Smooth muscle cell (in vitro differentiated cells): ENCODE data around the gene ATP8B1. TPM values are rescaled to one million over a fixed set of nuclear protein-coding genes. Genes with fewer than 3 reads are reported as not detected.

Experiments
- DNase-seq: peaks from one replicate; lab custom pipeline; 2025; ENCODE audit not compliant: unreplicated experiment; lab: John Stamatoyannopoulos, UW
- H2AFZ ChIP-seq: fragments of 200-600 bp; sonication (generic); 2 replicates; pipeline ENCODE4 v1.6.0; 2016; ENCODE audit warnings: antibody characterized with exemption, low read depth, mild to moderate bottlenecking
- H3F3A ChIP-seq: fragments of 200-600 bp; sonication (generic); 2 replicates; pipeline ENCODE4 v1.6.0; 2017; ENCODE audit warnings: antibody characterized with exemption, low read depth
- H3K27ac ChIP-seq: fragments of 200-600 bp; sonication (generic); 2 replicates; pipeline ENCODE4 v1.5.1; 2016; ENCODE audit warnings: low read depth, mild to moderate bottlenecking
- H3K27me3 ChIP-seq: fragments of 200-600 bp; sonication (generic); 2 replicates; pipeline ENCODE4 v1.6.1; 2016; ENCODE audit warnings: low read depth, mild to moderate bottlenecking
- H3K36me3 ChIP-seq: fragments of 200-600 bp; sonication (generic); 2 replicates; pipeline ENCODE4 v1.5.1; 2016; ENCODE audit warnings: low read depth
- H3K4me1 ChIP-seq: fragments of 200-600 bp; sonication (generic); 2 replicates; pipeline ENCODE4 v1.5.1; 2016; ENCODE audit warnings: low read depth
- H3K4me2 ChIP-seq: fragments of 200-600 bp; sonication (generic); 2 replicates; pipeline ENCODE4 v1.6.0; 2016; ENCODE audit warnings: mild to moderate bottlenecking
- H3K4me3 ChIP-seq: fragments of 200-600 bp; sonication (generic); 2 replicates; pipeline ENCODE4 v1.5.1; 2016; ENCODE audit warnings: mild to moderate bottlenecking
- H3K79me2 ChIP-seq: fragments of 200-600 bp; sonication (generic); 2 replicates; pipeline ENCODE4 v1.6.0; 2016; ENCODE audit warnings: low read depth, mild to moderate bottlenecking
- H3K9ac ChIP-seq: fragments of 200-600 bp; sonication (generic); 2 replicates; pipeline ENCODE4 v1.6.0; 2016; ENCODE audit warnings: low read depth
- H3K9me3 ChIP-seq: fragments of 200-600 bp; sonication (generic); replicated peaks from 2 replicates; pipeline ENCODE4 v1.5.1; 2016; ENCODE audit warnings: low read depth
- H4K20me1 ChIP-seq: fragments of 200-600 bp; sonication (generic); 2 replicates; pipeline ENCODE4 v1.6.0; 2016; ENCODE audit warnings: low read depth
- CTCF ChIP-seq: fragments of 200-600 bp; sonication (generic); IDR thresholded peaks from 2 replicates; pipeline ENCODE4 v1.5.1; 2017; ENCODE audit warnings: borderline replicate concordance, mild to moderate bottlenecking, antibody characterized with exemption; ENCODE audit not compliant: insufficient read depth, poor library complexity, severe bottlenecking
- WGBS: methylation state at CpG from one replicate; pipeline ENCODE4 v1.1.7; 2016; ENCODE audit warnings: low lambda C conversion rate; 5-methylcytosine and 5-hydroxymethylcytosine counted together
- polyA plus RNA-seq: library from polyadenylated mRNA; unstranded; fragments of >200 nt; fragmentation: Nextera tagmentation; extraction: Ambion mirVana; gene quantifications from 2 replicates; pipeline ENCODE4 v1.2.1, GENCODE V29; 2016
- total RNA-seq: library from RNA; depleted of rRNA; stranded (reverse); fragments of >200 nt; gene quantifications from 2 replicates; pipeline ENCODE4 v1.2.3, GENCODE V29; 2014

The ATP8B1 gene
- total and polyA plus RNA-seq, 2 experiments from 2014 or later, result 1.1 to 6.1 TPM

- DNase-seq, result no peak
- no peak overlapping the region for H2AFZ ChIP-seq
- no peaks in the 10 kb centered on the region for H3K79me2 ChIP-seq
- WGBS, result 87% methylated on average over 1 of the region's 1 CpG
- no peaks in the 10 kb centered on the region for H3K27me3 ChIP-seq
- no peak overlapping the region for H3K4me3 ChIP-seq
- no peaks in the 10 kb centered on the region for H3K36me3 ChIP-seq
- no peaks in the 10 kb centered on the region for H3K4me1 ChIP-seq
- H3F3A ChIP-seq, result no peaks in the 10 kb centered on the region
- no peak overlapping the region for H3K9ac ChIP-seq
- H3K27ac ChIP-seq, result no peak overlapping the region
- H3K4me2 ChIP-seq, result no peak overlapping the region
- no peak for TF ChIP-seq CTCF
- no peaks in the 10 kb centered on the region for H4K20me1 ChIP-seq
- H3K9me3 ChIP-seq, result no peaks in the 10 kb centered on the region
Observed at GRCh38 chr18:57753063-57753462, 50.1 kb downstream of the ATP8B1 start.

GRCh38 chr18:57749604-57749970 lies 53.5 kb downstream of the ATP8B1 start:
- Histone ChIP-seq H3K4me2 (no peak overlapping the region), H3F3A (no peaks in the 10 kb centered on the region), H3K9me3 (no peaks in the 10 kb centered on the region), H3K36me3 (no peaks in the 10 kb centered on the region), H3K79me2 (no peaks in the 10 kb centered on the region), H3K9ac (no peak overlapping the region), H3K4me3 (no peak overlapping the region), H3K27ac (no peak overlapping the region), H4K20me1 (no peaks in the 10 kb centered on the region), H3K27me3 (no peaks in the 10 kb centered on the region), H2AFZ (no peak overlapping the region), H3K4me1 (no peaks in the 10 kb centered on the region)
- no peak for TF ChIP-seq CTCF
- 92% methylated on average over 2 of the region's 2 CpGs for WGBS
- no peak for DNase-seq

- DNase-seq, result no peak
- Histone ChIP-seq H3K9ac (no peak overlapping the region), H3K27ac (no peak overlapping the region), H4K20me1 (no peaks in the 10 kb centered on the region), H3K4me1 (no peaks in the 10 kb centered on the region), H3F3A (no peaks in the 10 kb centered on the region), H3K9me3 (no peaks in the 10 kb centered on the region), H2AFZ (no peak overlapping the region), H3K27me3 (no peaks in the 10 kb centered on the region), H3K4me3 (no peak overlapping the region), H3K4me2 (no peak overlapping the region), H3K79me2 (no peaks in the 10 kb centered on the region), H3K36me3 (no peaks in the 10 kb centered on the region)
- TF ChIP-seq CTCF, result no peak
- 85% methylated on average over 1 of the region's 1 CpG for WGBS
Observed at GRCh38 chr18:57748770-57749603, 54.1 kb downstream of the ATP8B1 start.
